T-helper 17 cell (primary cell): ENCODE data around the gene MYO16. TPM values are rescaled to one million over a fixed set of nuclear protein-coding genes. Genes with fewer than 3 reads are reported as not detected.

ENCODE experiments used
- ATAC-seq: fragments of 150-1000 bp; cut with Tn5 transposase; 2 replicates; pipeline ENCODE4 v1.10.0; 2021; ENCODE audit warnings: mild to moderate bottlenecking, moderate library complexity
- DNase-seq, 3 donors: peaks; one replicate each; pipeline versions ENCODE4 v3.0.0 to v3.0.0-alpha.2; 2020 to 2021
- H3K9me3 ChIP-seq: one replicate; pipeline ENCODE4 v1.7.0; 2013; ENCODE audit warnings: low read length, mild to moderate bottlenecking; ENCODE audit not compliant: control insufficient read depth, poor library complexity, severe bottlenecking
- H3K27ac Mint-ChIP-seq: one replicate; pipeline ENCODE4 v1.8.0; 2022; ENCODE audit warnings: mild to moderate bottlenecking, moderate library complexity, mixed read lengths
- H3K27me3 Mint-ChIP-seq: one replicate; pipeline ENCODE4 v1.8.0; 2022; ENCODE audit warnings: mixed read lengths
- H3K36me3 Mint-ChIP-seq: one replicate; pipeline ENCODE4 v1.8.0; 2022; ENCODE audit warnings: low read depth, mixed read lengths
- H3K4me1 Mint-ChIP-seq: one replicate; pipeline ENCODE4 v1.8.0; 2022; ENCODE audit warnings: mild to moderate bottlenecking, mixed read lengths
- H3K4me3 Mint-ChIP-seq: one replicate; pipeline ENCODE4 v1.8.0; 2022; ENCODE audit warnings: mild to moderate bottlenecking, moderate library complexity, mixed read lengths
- total RNA-seq, 4 donors: library from RNA in 2 of 4; stranded (reverse) in 2 of 4; gene quantifications; one replicate each; pipeline ENCODE4 v1.2.3 and lab custom pipeline; 2022 to 2026

MYO16 gene
- total RNA-seq, 2 donors from 2014 or later: 0.42 to 0.45 TPM

- Mint-ChIP-seq H3K27ac (no peak overlapping the region), H3K27me3 (peaks cover 5% of the 10 kb centered on the region), H3K36me3 (no peaks in the 10 kb centered on the region), H3K4me1 (no peaks in the 10 kb centered on the region), H3K4me3 (no peak overlapping the region)
- DNase-seq: no peak
- no peaks in the 10 kb centered on the region for H3K9me3 ChIP-seq
- ATAC-seq: no peak
These were observed 598.0 kb downstream of the MYO16 start for GRCh38 chr13:109227344-109227940.

- H3K4me1 Mint-ChIP-seq: no peaks in the 10 kb centered on the region
- H3K4me3 Mint-ChIP-seq: no peak overlapping the region
- no peaks in the 10 kb centered on the region for H3K36me3 Mint-ChIP-seq
- H3K27me3 Mint-ChIP-seq: peaks cover 5% of the 10 kb centered on the region
- DNase-seq: no peak
- no peaks in the 10 kb centered on the region for H3K9me3 ChIP-seq
- no peak overlapping the region for H3K27ac Mint-ChIP-seq
- ATAC-seq: no peak
These were observed 598.8 kb downstream of the MYO16 start for GRCh38 chr13:109228211-109228610.

DNA sequence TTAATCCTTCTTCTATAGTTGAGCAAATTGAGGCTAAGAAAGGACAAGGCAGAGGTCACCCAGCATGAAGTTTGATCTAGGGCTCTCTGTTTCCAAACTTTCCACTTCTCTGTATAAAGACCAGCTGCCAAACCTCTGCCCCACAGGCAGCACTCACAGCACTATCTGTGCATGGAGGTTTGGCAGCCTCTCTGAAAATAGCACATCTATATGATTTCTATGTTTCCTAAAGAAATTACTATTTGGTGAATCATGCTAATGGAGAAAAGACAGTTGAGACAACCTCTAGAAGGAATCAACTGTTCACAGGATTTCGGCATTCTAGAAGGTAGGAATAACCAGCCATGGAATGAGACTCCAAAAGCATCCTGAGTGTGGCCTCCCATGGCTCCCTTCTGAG, 602.5 kb downstream of the MYO16 start:
- no peaks in the 10 kb centered on the region for H3K4me1 Mint-ChIP-seq
- no peak for ATAC-seq
- H3K9me3 ChIP-seq: no peaks in the 10 kb centered on the region
- peaks cover 10% of the 10 kb centered on the region for H3K27me3 Mint-ChIP-seq
- H3K36me3 Mint-ChIP-seq: no peaks in the 10 kb centered on the region
- H3K27ac Mint-ChIP-seq: no peak overlapping the region
- DNase-seq: no peak
- no peak overlapping the region for H3K4me3 Mint-ChIP-seq

GRCh38 chr13:109233293-109233692, 603.9 kb downstream of the MYO16 start:
- no peaks in the 10 kb centered on the region for H3K4me1 Mint-ChIP-seq
- no peak overlapping the region for H3K4me3 Mint-ChIP-seq
- H3K36me3 Mint-ChIP-seq: no peaks in the 10 kb centered on the region
- ATAC-seq: no peak
- no peak for DNase-seq
- no peak overlapping the region for H3K27ac Mint-ChIP-seq
- no peaks in the 10 kb centered on the region for H3K9me3 ChIP-seq
- peaks cover 13% of the 10 kb centered on the region for H3K27me3 Mint-ChIP-seq

- no peak for DNase-seq
- no peak for ATAC-seq
- no peak overlapping the region for H3K27ac Mint-ChIP-seq
- H3K4me3 Mint-ChIP-seq: no peak overlapping the region
- no peaks in the 10 kb centered on the region for H3K4me1 Mint-ChIP-seq
- H3K9me3 ChIP-seq: no peaks in the 10 kb centered on the region
- H3K27me3 Mint-ChIP-seq: peaks cover 26% of the 10 kb centered on the region
- H3K36me3 Mint-ChIP-seq: no peaks in the 10 kb centered on the region
These were observed 606.5 kb downstream of the MYO16 start for GRCh38 chr13:109235901-109236300.

GRCh38 chr13:109241160-109241559, 611.7 kb downstream of the MYO16 start:
- no peaks in the 10 kb centered on the region for H3K9me3 ChIP-seq
- H3K27me3 Mint-ChIP-seq: peaks cover 16% of the 10 kb centered on the region
- no peaks in the 10 kb centered on the region for H3K4me1 Mint-ChIP-seq
- DNase-seq (no peak), ATAC-seq (no peak)
- no peaks in the 10 kb centered on the region for H3K36me3 Mint-ChIP-seq
- H3K4me3 Mint-ChIP-seq: no peak overlapping the region
- no peak overlapping the region for H3K27ac Mint-ChIP-seq

DNA sequence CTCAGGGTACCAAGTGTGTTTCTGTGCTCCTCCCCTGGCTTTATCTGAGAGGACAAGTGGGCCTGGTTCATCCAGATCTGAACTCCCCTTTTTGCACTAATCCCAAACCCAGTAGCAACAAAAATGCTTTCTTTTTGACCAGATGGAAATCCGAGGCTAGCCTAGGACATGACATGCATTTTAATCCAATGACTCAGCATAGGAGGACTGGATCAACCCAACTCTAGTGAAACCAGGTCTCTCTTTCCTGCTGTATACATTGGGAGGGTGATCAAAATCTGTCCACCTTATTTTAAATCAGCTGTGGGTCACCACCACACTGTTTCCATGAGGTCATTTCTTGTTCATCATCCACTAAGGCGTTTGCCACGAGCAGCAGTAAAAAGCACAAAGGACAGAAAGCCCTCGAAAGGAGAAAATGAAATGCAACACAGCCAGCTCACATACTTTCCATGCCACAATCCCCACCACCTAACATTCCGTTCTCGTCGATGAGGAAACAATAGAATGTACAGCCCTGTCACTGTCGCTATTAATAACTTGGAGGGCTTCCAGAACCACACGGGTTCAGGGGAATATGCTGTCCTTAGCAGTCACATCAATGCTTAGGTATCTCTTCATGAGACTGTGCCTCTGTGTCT, 614.0 kb downstream of the MYO16 start:
- no peaks in the 10 kb centered on the region for H3K4me1 Mint-ChIP-seq
- ATAC-seq: no peak

DNA sequence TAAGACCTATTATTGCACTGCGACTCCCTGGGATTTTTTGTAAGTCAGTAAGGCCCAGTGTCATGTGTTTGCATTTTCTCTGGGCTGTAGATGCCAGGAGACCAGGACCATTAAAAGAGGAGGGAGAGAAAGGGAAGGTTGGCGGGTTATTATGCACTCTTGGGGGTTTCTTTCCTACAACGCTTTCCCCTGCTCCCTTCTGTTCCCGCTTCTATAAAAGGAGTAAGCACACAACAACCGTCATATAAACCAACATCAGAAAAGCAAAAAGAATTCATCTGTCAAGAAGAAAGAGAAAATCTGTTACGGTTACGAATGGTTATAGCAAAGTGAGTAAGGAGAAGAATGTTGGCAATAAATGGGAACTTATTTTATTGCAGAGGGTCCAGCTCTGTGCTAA, 615.2 kb downstream of the MYO16 start:
- no peaks in the 10 kb centered on the region for H3K36me3 Mint-ChIP-seq
- DNase-seq (no peak), ATAC-seq (no peak)
- no peak overlapping the region for H3K27ac Mint-ChIP-seq
- peaks cover 8% of the 10 kb centered on the region for H3K27me3 Mint-ChIP-seq
- H3K4me1 Mint-ChIP-seq: no peaks in the 10 kb centered on the region
- H3K9me3 ChIP-seq: no peaks in the 10 kb centered on the region
- no peak overlapping the region for H3K4me3 Mint-ChIP-seq

More for the DNA sequence above, 614.0 kb downstream of the MYO16 start:
- DNase-seq: no peak
- H3K27me3 Mint-ChIP-seq: peaks cover 12% of the 10 kb centered on the region
- no peaks in the 10 kb centered on the region for H3K36me3 Mint-ChIP-seq
- H3K4me3 Mint-ChIP-seq: no peak overlapping the region
- H3K27ac Mint-ChIP-seq: no peak overlapping the region
- no peaks in the 10 kb centered on the region for H3K9me3 ChIP-seq

DNA sequence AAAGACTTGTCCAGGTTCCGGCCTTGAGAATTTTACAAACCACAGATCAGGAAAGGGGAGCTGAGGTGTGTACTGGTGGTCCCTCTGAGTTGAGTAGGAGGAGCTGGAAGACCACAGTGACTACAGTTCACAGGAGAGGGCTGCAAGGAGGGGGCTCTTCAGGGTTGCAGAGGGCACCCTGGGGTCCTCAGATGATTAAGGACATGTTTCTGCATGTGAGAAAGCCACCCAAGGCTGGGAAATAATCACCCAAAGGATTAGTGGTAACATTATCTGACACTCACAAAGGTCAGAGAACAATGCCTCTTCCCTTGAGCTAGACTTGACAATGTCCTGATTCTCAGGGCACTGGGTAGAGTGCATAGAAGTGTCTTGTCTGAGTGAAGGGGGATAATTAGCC, 616.6 kb downstream of the MYO16 start:
- no peak overlapping the region for H3K4me3 Mint-ChIP-seq
- DNase-seq (no peak), ATAC-seq (no peak)
- H3K9me3 ChIP-seq: no peaks in the 10 kb centered on the region
- no peaks in the 10 kb centered on the region for H3K27me3 Mint-ChIP-seq
- no peaks in the 10 kb centered on the region for H3K4me1 Mint-ChIP-seq
- no peaks in the 10 kb centered on the region for H3K36me3 Mint-ChIP-seq
- no peak overlapping the region for H3K27ac Mint-ChIP-seq

- no peaks in the 10 kb centered on the region for H3K9me3 ChIP-seq
- DNase-seq: no peak
- no peaks in the 10 kb centered on the region for H3K4me1 Mint-ChIP-seq
- no peaks in the 10 kb centered on the region for H3K36me3 Mint-ChIP-seq
- H3K27ac Mint-ChIP-seq: no peak overlapping the region
- peaks cover 5% of the 10 kb centered on the region for H3K27me3 Mint-ChIP-seq
- no peak overlapping the region for H3K4me3 Mint-ChIP-seq
- no peak for ATAC-seq
These were observed 620.5 kb downstream of the MYO16 start for GRCh38 chr13:109249780-109250528.

DNA sequence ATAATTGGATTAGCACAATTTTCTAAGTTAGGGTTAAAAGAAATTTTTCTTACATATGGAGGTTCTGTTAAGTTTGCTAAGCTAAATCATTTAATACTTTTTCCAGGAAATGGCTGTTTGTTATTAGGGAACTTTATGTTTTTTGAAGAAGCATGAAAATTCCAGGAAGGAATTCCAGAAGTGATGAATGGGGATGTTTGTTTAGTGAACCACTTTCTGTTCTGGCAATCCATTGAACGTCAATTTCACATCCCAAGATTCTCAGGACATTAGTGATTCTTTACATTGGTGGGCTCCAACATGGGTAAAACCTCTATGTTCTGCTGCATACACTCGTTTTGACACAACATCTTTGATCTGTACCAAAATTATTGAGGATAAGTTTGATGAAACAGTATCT, 622.5 kb downstream of the MYO16 start:
- Mint-ChIP-seq H3K4me1 (no peaks in the 10 kb centered on the region), H3K36me3 (no peaks in the 10 kb centered on the region), H3K4me3 (no peak overlapping the region), H3K27ac (no peak overlapping the region), H3K27me3 (peaks cover 5% of the 10 kb centered on the region)
- no peak for ATAC-seq
- DNase-seq: no peak
- H3K9me3 ChIP-seq: no peaks in the 10 kb centered on the region

- Mint-ChIP-seq H3K36me3 (no peaks in the 10 kb centered on the region), H3K27me3 (peaks cover 5% of the 10 kb centered on the region), H3K4me3 (no peak overlapping the region), H3K27ac (no peak overlapping the region), H3K4me1 (no peaks in the 10 kb centered on the region)
- DNase-seq (no peak), ATAC-seq (no peak)
- no peaks in the 10 kb centered on the region for H3K9me3 ChIP-seq
These were observed 623.9 kb downstream of the MYO16 start for GRCh38 chr13:109253316-109253715.

- no peaks in the 10 kb centered on the region for H3K9me3 ChIP-seq
- Mint-ChIP-seq H3K4me3 (no peak overlapping the region), H3K36me3 (no peaks in the 10 kb centered on the region), H3K27ac (no peak overlapping the region), H3K27me3 (peaks cover 10% of the 10 kb centered on the region), H3K4me1 (no peaks in the 10 kb centered on the region)
- no peak for DNase-seq
- no peak for ATAC-seq
These were observed 624.9 kb downstream of the MYO16 start for GRCh38 chr13:109254274-109254673.
